ENCODE results near the gene GDI2. TPM values are rescaled to one million over a fixed set of nuclear protein-coding genes. Genes with fewer than 3 reads are reported as not detected.

GDI2 gene
- total and polyA plus RNA-seq, 9 of the 15 experiments (the other 6 are each of a cell fraction or from before 2014, with no cell fraction given) = 262 to 424 (median 287) TPM

DNA sequence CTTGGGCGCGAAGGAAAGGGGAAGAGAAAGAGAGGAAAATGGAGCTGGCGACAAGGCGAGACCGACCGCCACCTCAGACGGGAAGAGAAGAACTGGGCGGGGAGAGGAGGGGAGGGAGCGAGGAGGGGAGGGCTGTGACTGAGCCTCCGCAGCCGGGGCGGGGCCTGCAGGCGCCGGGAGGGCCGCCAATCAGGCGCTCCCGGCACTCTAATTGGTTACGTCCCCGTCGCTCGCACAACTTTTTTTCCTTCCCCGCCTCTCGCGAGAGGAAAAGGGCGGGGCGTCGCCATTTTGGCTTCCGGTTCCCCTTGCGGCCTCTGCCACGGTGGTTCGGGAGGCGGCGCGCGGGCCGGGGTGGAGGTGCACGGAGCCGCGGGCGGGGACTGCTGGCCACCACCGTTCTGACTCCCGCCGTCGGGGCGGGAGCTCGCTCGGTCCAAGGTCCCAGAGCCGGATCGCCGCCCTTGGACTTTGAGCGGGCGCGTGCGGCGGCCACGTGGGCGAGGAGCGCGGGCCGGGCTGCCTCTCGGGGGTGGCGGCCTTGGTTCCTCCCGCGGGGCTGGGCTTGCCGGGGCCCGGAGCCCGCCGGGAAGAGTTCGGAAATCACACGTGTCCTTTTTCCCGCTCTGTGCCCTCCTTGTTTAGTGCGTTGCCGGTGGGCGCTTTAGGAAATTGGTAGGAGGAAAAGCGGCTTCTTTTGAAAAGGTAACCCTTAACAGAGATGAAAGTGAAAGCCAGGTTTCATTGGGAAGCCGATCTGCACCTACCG, at the start of gene GDI2 (continued):
- TF ChIP-seq, protein P1, sequence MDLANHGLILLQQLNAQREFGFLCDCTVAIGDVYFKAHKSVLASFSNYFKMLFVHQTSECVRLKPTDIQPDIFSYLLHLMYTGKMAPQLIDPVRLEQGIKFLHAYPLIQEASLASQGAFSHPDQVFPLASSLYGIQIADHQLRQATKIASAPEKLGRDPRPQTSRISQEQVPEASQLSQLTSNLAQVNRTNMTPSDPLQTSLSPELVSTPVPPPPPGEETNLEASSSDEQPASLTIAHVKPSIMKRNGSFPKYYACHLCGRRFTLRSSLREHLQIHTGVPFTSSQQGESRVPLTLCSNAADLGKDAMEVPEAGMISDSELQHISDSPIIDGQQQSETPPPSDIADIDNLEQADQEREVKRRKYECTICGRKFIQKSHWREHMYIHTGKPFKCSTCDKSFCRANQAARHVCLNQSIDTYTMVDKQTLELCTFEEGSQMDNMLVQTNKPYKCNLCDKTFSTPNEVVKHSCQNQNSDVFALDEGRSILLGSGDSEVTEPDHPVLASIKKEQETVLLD (IDR thresholded peaks at IDR 0.05) = 0 out of 2 replicates have a peak, but pooled peaks have one; percentile 22
- TF ChIP-seq, protein P2, sequence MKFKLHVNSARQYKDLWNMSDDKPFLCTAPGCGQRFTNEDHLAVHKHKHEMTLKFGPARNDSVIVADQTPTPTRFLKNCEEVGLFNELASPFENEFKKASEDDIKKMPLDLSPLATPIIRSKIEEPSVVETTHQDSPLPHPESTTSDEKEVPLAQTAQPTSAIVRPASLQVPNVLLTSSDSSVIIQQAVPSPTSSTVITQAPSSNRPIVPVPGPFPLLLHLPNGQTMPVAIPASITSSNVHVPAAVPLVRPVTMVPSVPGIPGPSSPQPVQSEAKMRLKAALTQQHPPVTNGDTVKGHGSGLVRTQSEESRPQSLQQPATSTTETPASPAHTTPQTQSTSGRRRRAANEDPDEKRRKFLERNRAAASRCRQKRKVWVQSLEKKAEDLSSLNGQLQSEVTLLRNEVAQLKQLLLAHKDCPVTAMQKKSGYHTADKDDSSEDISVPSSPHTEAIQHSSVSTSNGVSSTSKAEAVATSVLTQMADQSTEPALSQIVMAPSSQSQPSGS (CRISPR knock-in tag; IDR thresholded peaks at IDR 0.05) = peak; percentile 49; the same call in 1 of the 2 replicates
- TF ChIP-seq FOS (IDR thresholded peaks at IDR 0.05; ENCODE audit: extremely low read depth, insufficient read length) = peak; percentile 80
- TF ChIP-seq RBM25 (IDR thresholded peaks at IDR 0.05; ENCODE audit: low read depth, low read length, severe bottlenecking) = peak; percentile 97
- no peak for TF ChIP-seq ZC3H11A (IDR thresholded peaks at IDR 0.05; ENCODE audit: low read depth, low read length)
- no peak for TF ChIP-seq JUN (IDR thresholded peaks at IDR 0.05; ENCODE audit: borderline replicate concordance, low read depth, low read length)
- TF ChIP-seq JUN (CRISPR knock-in tag; IDR thresholded peaks at IDR 0.05; ENCODE audit: borderline replicate concordance) = no peak
- TF ChIP-seq, protein P3, sequence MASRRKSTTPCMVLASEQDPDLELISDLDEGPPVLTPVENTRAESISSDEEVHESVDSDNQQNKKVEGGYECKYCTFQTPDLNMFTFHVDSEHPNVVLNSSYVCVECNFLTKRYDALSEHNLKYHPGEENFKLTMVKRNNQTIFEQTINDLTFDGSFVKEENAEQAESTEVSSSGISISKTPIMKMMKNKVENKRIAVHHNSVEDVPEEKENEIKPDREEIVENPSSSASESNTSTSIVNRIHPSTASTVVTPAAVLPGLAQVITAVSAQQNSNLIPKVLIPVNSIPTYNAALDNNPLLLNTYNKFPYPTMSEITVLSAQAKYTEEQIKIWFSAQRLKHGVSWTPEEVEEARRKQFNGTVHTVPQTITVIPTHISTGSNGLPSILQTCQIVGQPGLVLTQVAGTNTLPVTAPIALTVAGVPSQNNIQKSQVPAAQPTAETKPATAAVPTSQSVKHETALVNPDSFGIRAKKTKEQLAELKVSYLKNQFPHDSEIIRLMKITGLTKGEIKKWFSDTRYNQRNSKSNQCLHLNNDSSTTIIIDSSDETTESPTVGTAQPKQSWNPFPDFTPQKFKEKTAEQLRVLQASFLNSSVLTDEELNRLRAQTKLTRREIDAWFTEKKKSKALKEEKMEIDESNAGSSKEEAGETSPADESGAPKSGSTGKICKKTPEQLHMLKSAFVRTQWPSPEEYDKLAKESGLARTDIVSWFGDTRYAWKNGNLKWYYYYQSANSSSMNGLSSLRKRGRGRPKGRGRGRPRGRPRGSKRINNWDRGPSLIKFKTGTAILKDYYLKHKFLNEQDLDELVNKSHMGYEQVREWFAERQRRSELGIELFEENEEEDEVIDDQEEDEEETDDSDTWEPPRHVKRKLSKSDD (conservative IDR thresholded peaks at IDR 0.05; ENCODE audit: low read length) = no peak
- TF ChIP-seq FOXJ3 (CRISPR knock-in tag; IDR thresholded peaks at IDR 0.05) = no peak
- no peak for TF ChIP-seq ARID2 (IDR thresholded peaks at IDR 0.05)
- TF ChIP-seq GTF2E2 (tag; IDR thresholded peaks at IDR 0.05) = peak; percentile 88
- TF ChIP-seq ZNF696 (CRISPR knock-in tag; conservative IDR thresholded peaks at IDR 0.05) = no peak
- no peak for TF ChIP-seq ZNF197 (CRISPR knock-in tag; IDR thresholded peaks at IDR 0.05; ENCODE audit: low read depth)
- TF ChIP-seq, protein P4, sequence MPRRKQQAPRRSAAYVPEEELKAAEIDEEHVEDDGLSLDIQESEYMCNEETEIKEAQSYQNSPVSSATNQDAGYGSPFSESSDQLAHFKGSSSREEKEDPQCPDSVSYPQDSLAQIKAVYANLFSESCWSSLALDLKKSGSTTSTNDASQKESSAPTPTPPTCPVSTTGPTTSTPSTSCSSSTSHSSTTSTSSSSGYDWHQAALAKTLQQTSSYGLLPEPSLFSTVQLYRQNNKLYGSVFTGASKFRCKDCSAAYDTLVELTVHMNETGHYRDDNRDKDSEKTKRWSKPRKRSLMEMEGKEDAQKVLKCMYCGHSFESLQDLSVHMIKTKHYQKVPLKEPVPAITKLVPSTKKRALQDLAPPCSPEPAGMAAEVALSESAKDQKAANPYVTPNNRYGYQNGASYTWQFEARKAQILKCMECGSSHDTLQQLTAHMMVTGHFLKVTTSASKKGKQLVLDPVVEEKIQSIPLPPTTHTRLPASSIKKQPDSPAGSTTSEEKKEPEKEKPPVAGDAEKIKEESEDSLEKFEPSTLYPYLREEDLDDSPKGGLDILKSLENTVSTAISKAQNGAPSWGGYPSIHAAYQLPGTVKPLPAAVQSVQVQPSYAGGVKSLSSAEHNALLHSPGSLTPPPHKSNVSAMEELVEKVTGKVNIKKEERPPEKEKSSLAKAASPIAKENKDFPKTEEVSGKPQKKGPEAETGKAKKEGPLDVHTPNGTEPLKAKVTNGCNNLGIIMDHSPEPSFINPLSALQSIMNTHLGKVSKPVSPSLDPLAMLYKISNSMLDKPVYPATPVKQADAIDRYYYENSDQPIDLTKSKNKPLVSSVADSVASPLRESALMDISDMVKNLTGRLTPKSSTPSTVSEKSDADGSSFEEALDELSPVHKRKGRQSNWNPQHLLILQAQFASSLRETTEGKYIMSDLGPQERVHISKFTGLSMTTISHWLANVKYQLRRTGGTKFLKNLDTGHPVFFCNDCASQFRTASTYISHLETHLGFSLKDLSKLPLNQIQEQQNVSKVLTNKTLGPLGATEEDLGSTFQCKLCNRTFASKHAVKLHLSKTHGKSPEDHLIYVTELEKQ (CRISPR knock-in tag; IDR thresholded peaks at IDR 0.05) = no peak
- TF ChIP-seq BRF1 (IDR thresholded peaks at IDR 0.05; ENCODE audit: borderline replicate concordance, extremely low read depth, insufficient read length) = no peak
- no peak for TF ChIP-seq SMARCA5 (IDR thresholded peaks at IDR 0.05)
- peak; percentile 91 for TF ChIP-seq ELF1 (tag; IDR thresholded peaks at IDR 0.05)

Measured in K562 (cell line).